Activated CD4-positive, alpha-beta T cell treated with anti-CD3 and anti-CD28 coated beads, Interleukin-2, Interleukin-4, amounts not matched to agents 100 ng/mL and 50 ng/mL, durations not matched to agents 16 hours and 8 hours (primary cell): ENCODE measurements around the gene OTOG.

Experiments
- DNase-seq: peaks from one replicate; pipeline ENCODE4 v3.0.0-alpha.2; 2020; ENCODE audit warnings: low spot score

OTOG gene

GRCh38 chr11:17561111-17561415 lies 14.0 kb downstream of the OTOG start:
- no peak for DNase-seq

- no peak for DNase-seq
These were observed 14.5 kb downstream of the OTOG start for GRCh38 chr11:17561526-17561925.

GRCh38 chr11:17563231-17563646 lies 16.2 kb downstream of the OTOG start:
- no peak for DNase-seq

GRCh38 chr11:17563961-17564686 lies 17.1 kb downstream of the OTOG start:
- DNase-seq: no peak

GRCh38 chr11:17564687-17565042 lies 17.6 kb downstream of the OTOG start:
- peak; percentile 6 for DNase-seq

GRCh38 chr11:17568944-17569343 lies 21.9 kb downstream of the OTOG start:
- no peak for DNase-seq

GRCh38 chr11:17570034-17570433 lies 23.0 kb downstream of the OTOG start:
- no peak for DNase-seq

GRCh38 chr11:17571431-17572358 lies 24.6 kb downstream of the OTOG start:
- DNase-seq: no peak

GRCh38 chr11:17572359-17572690 lies 25.3 kb downstream of the OTOG start:
- no peak for DNase-seq

- DNase-seq: no peak
These were observed 25.9 kb downstream of the OTOG start for GRCh38 chr11:17572791-17573460.

- no peak for DNase-seq
These were observed 26.5 kb downstream of the OTOG start for GRCh38 chr11:17573526-17573925.

GRCh38 chr11:17574141-17575091 lies 27.4 kb downstream of the OTOG start:
- no peak for DNase-seq

GRCh38 chr11:17575431-17576425 lies 28.7 kb downstream of the OTOG start:
- DNase-seq: no peak

GRCh38 chr11:17578296-17578695 lies 31.2 kb downstream of the OTOG start:
- DNase-seq: no peak

GRCh38 chr11:17578958-17579357 lies 31.9 kb downstream of the OTOG start:
- no peak for DNase-seq

- no peak for DNase-seq
These were observed 32.4 kb downstream of the OTOG start for GRCh38 chr11:17579451-17579850.

GRCh38 chr11:17580271-17580670 lies 33.2 kb downstream of the OTOG start:
- no peak for DNase-seq

- DNase-seq: no peak
These were observed 34.1 kb downstream of the OTOG start for GRCh38 chr11:17581036-17581731.

GRCh38 chr11:17581732-17582053 lies 34.6 kb downstream of the OTOG start:
- DNase-seq: no peak
